Glutamatergic neuron (in vitro differentiated cells): ENCODE results near the gene JAG1. TPM values are rescaled to one million over a fixed set of nuclear protein-coding genes. Genes with fewer than 3 reads are reported as not detected.

Experiments used
- DNase-seq: peaks from one replicate; pipeline ENCODE4 v3.0.0; 2022
- H3K27ac Mint-ChIP-seq: one replicate; pipeline ENCODE4 v1.8.0; 2020; ENCODE audit warnings: mild to moderate bottlenecking, mixed read lengths, inconsistent platforms; ENCODE audit not compliant: unreplicated experiment
- H3K27me3 Mint-ChIP-seq: one replicate; pipeline ENCODE4 v1.8.0; 2020; ENCODE audit warnings: mild to moderate bottlenecking, moderate library complexity, mixed read lengths, inconsistent platforms; ENCODE audit not compliant: unreplicated experiment
- H3K36me3 Mint-ChIP-seq: one replicate; pipeline ENCODE4 v1.8.0; 2020; ENCODE audit warnings: mild to moderate bottlenecking, mixed read lengths, inconsistent platforms; ENCODE audit not compliant: unreplicated experiment
- H3K4me1 Mint-ChIP-seq: one replicate; pipeline ENCODE4 v1.8.0; 2020; ENCODE audit warnings: mild to moderate bottlenecking, low read depth, mixed read lengths, inconsistent platforms; ENCODE audit not compliant: unreplicated experiment
- H3K4me3 Mint-ChIP-seq: one replicate; pipeline ENCODE4 v1.8.0; 2020; ENCODE audit warnings: mild to moderate bottlenecking, mixed read lengths, inconsistent platforms; ENCODE audit not compliant: unreplicated experiment
- H3K9me3 Mint-ChIP-seq: one replicate; pipeline ENCODE4 v1.8.0; 2020; ENCODE audit warnings: mild to moderate bottlenecking, moderate library complexity, mixed read lengths, inconsistent platforms; ENCODE audit not compliant: unreplicated experiment
- CTCF ChIP-seq: fragments of 200-600 bp; sonication (generic); IDR thresholded peaks from one replicate; pipeline ENCODE4 v1.5.0; 2021; ENCODE audit not compliant: partially characterized antibody, unreplicated experiment
- total RNA-seq: library from RNA; stranded (reverse); fragmentation: NEBNext Ultra II Directional; extraction: Animal tissue kit (Norgen Biotek cat#: 25700); gene quantifications from one replicate; pipeline ENCODE4 v1.2.1, GENCODE V29; 2021; ENCODE audit not compliant: unreplicated experiment

Gene JAG1
- total RNA-seq, 1 donor from 2014 or later = 11.4 TPM

GRCh38 chr20:10655720-10656669, 17.8 kb downstream of the JAG1 start:
- H3K36me3 Mint-ChIP-seq = no peaks in the 10 kb centered on the region
- H3K27me3 Mint-ChIP-seq = peaks cover 2% of the 10 kb centered on the region
- DNase-seq = no peak
- H3K9me3 Mint-ChIP-seq = peaks cover 2% of the 10 kb centered on the region
- TF ChIP-seq CTCF = no peak
- H3K4me1 Mint-ChIP-seq = peaks cover 14% of the 10 kb centered on the region
- H3K4me3 Mint-ChIP-seq = no peak overlapping the region
- H3K27ac Mint-ChIP-seq = no peak overlapping the region

- no peak for TF ChIP-seq CTCF
- no peak for DNase-seq
- no peak overlapping the region for H3K4me3 Mint-ChIP-seq
- H3K9me3 Mint-ChIP-seq = peaks cover 2% of the 10 kb centered on the region
- no peak overlapping the region for H3K27ac Mint-ChIP-seq
- peaks cover 2% of the 10 kb centered on the region for H3K27me3 Mint-ChIP-seq
- no peaks in the 10 kb centered on the region for H3K36me3 Mint-ChIP-seq
- H3K4me1 Mint-ChIP-seq = peaks cover 17% of the 10 kb centered on the region
Measured at GRCh38 chr20:10654630-10655029, 19.2 kb downstream of the JAG1 start.

DNA sequence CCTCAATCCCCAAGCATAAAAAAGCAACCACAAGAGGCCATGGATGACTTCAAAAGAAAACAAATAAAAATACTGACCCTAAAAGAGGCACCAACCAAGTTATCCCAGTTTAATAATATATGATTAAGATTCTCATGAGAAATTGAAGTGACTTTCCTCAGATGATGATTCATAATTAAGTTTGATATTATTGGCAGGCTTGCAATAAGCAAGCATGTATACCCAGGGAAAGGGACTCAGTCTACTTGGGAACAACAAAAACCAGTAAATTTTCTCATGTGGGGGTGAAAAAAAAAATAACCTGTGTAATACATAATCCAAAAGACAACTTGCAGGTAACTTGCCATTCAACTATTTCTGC, 19.6 kb downstream of the JAG1 start:
- peaks cover 20% of the 10 kb centered on the region for H3K4me1 Mint-ChIP-seq
- peaks cover 2% of the 10 kb centered on the region for H3K9me3 Mint-ChIP-seq
- H3K27ac Mint-ChIP-seq = no peak overlapping the region
- peaks cover 2% of the 10 kb centered on the region for H3K27me3 Mint-ChIP-seq
- no peak for TF ChIP-seq CTCF
- H3K36me3 Mint-ChIP-seq = no peaks in the 10 kb centered on the region
- DNase-seq = no peak
- no peak overlapping the region for H3K4me3 Mint-ChIP-seq

- TF ChIP-seq CTCF = no peak
- Mint-ChIP-seq H3K4me1 (peaks cover 20% of the 10 kb centered on the region), H3K4me3 (no peak overlapping the region), H3K27me3 (peaks cover 2% of the 10 kb centered on the region), H3K36me3 (no peaks in the 10 kb centered on the region), H3K27ac (no peak overlapping the region), H3K9me3 (peaks cover 2% of the 10 kb centered on the region)
- DNase-seq = no peak
Measured at GRCh38 chr20:10653599-10654249, 20.1 kb downstream of the JAG1 start.

GRCh38 chr20:10652660-10653261, 21.0 kb downstream of the JAG1 start:
- DNase-seq = no peak
- Mint-ChIP-seq H3K9me3 (peaks cover 2% of the 10 kb centered on the region), H3K4me3 (no peak overlapping the region), H3K4me1 (peaks cover 21% of the 10 kb centered on the region), H3K36me3 (no peaks in the 10 kb centered on the region), H3K27me3 (peaks cover 2% of the 10 kb centered on the region), H3K27ac (no peak overlapping the region)
- TF ChIP-seq CTCF = no peak
